GM12878 (cell line): ENCODE results near the gene SHH. TPM values are rescaled to one million over a fixed set of nuclear protein-coding genes. Genes with fewer than 3 reads are reported as not detected.

ENCODE experiments used
- ATAC-seq: fragments of 200-7000 bp; cut with Tn5 transposase; 3 replicates; pipeline ENCODE4 v1.9.1; 2020; ENCODE audit warnings: mild to moderate bottlenecking, moderate library complexity
- BruUV-seq: library from RNA; stranded (reverse); fragments of 400-500 nt; replicated peaks from 2 replicates; lab custom pipeline; 2021; lab: Mats Ljungman, UMichigan
- CTCF ChIA-PET: fragments of 300-600 bp; sonication (Branson Sonifier 250); formaldehyde crosslinking; extraction: SDS; loops from one replicate; lab custom pipeline; 2021; ENCODE audit warnings: inconsistent platforms; lab: Yijun Ruan, JAX
- POLR2A ChIA-PET: fragments of 350-600 bp; formaldehyde crosslinking; extraction: SDS; loops from one replicate; lab custom pipeline; 2021; ENCODE audit warnings: inconsistent platforms; lab: Charles Lee
- RAD21 ChIA-PET: fragments of 300-600 bp; sonication (Branson Sonifier 250); formaldehyde crosslinking; loops from one replicate; lab custom pipeline; 2023; ENCODE audit warnings: antibody characterized with exemption; ENCODE audit not compliant: unreplicated experiment; lab: Charles Lee
- SMC1A ChIA-PET: fragments of 300-600 bp; sonication (Branson Sonifier 250); formaldehyde crosslinking; loops from one replicate; lab custom pipeline; 2023; ENCODE audit not compliant: unreplicated experiment, uncharacterized antibody; lab: Charles Lee
- DNase-seq: peaks from one replicate; pipeline ENCODE4 v3.0.0-alpha.2; 2011; ENCODE audit warnings: low read depth, low spot score
- FAIRE-seq: peaks from 3 replicates; lab custom pipeline; 2011; peaks lifted over from hg19 to GRCh38; lab: Jason Lieb, UNC
- H2AFZ ChIP-seq: 2 replicates; pipeline ENCODE4 v1.6.0; 2011; ENCODE audit warnings: low read depth, low read length, control low read depth; ENCODE audit not compliant: control insufficient read depth
- H3K27ac ChIP-seq: 2 replicates; pipeline ENCODE4 v1.5.1; 2011; ENCODE audit warnings: control low read depth; ENCODE audit not compliant: control insufficient read depth, insufficient read depth
- H3K27me3 ChIP-seq, 2 experiments: replicated peaks in 1 of 2; 2 replicates each; pipeline versions ENCODE4 v1.6.0 to v1.6.1; 2011; ENCODE audit warnings: low read length in 1 of 2; ENCODE audit not compliant: control insufficient read depth in 2 of 2, insufficient read depth in 2 of 2
- H3K36me3 ChIP-seq, 2 experiments: 2 replicates each; pipeline ENCODE4 v1.5.1; 2011; ENCODE audit warnings: low read length in 1 of 2; ENCODE audit not compliant: control insufficient read depth in 2 of 2, insufficient read depth in 2 of 2
- H3K4me1 ChIP-seq: 2 replicates; pipeline ENCODE4 v1.6.1; 2011; ENCODE audit warnings: mild to moderate bottlenecking, low read length, moderate library complexity, mixed read lengths; ENCODE audit not compliant: control insufficient read depth, insufficient read depth
- H3K4me2 ChIP-seq: 2 replicates; pipeline ENCODE4 v1.6.0; 2011; ENCODE audit warnings: control low read depth; ENCODE audit not compliant: control insufficient read depth, insufficient read depth
- H3K4me3 ChIP-seq: fragments of 200-600 bp; sonication (generic); 2 replicates; pipeline ENCODE4 v1.5.1; 2016
- H3K79me2 ChIP-seq: 2 replicates; pipeline ENCODE4 v1.6.0; 2011; ENCODE audit warnings: low read length; ENCODE audit not compliant: control insufficient read depth, insufficient read depth
- H3K9ac ChIP-seq: 2 replicates; pipeline ENCODE4 v1.8.0; 2011; ENCODE audit warnings: low read length, control low read depth, mixed read lengths; ENCODE audit not compliant: control insufficient read depth, insufficient read depth
- H3K9me3 ChIP-seq: replicated peaks from 3 replicates; pipeline ENCODE4 v1.5.1; 2011; ENCODE audit warnings: mild to moderate bottlenecking, low read length; ENCODE audit not compliant: control insufficient read depth, insufficient read depth
- H4K20me1 ChIP-seq: 2 replicates; pipeline ENCODE4 v1.6.0; 2011; ENCODE audit not compliant: control insufficient read depth, insufficient read depth
- BACH1 ChIP-seq: fragments of 450-650 bp; IDR thresholded peaks from 2 replicates; pipeline ENCODE4 v1.6.1; 2017; ENCODE audit warnings: mild to moderate bottlenecking, borderline replicate concordance
- BRCA1 ChIP-seq: IDR thresholded peaks from 2 replicates; pipeline ENCODE4 v1.6.1; 2011; ENCODE audit warnings: low read depth, low read length, improper control_type of control experiment
- CBX5 ChIP-seq: sonication (generic); IDR thresholded peaks from 2 replicates; pipeline ENCODE4 v1.6.1; 2016; ENCODE audit warnings: low read depth, moderate library complexity, mild to moderate bottlenecking, inconsistent platforms
- CREB1 ChIP-seq: IDR thresholded peaks from 2 replicates; pipeline ENCODE4 v1.6.1; 2012; ENCODE audit warnings: low read depth, mild to moderate bottlenecking, inconsistent platforms
- DPF2 ChIP-seq: fragments of 450-650 bp; IDR thresholded peaks from 2 replicates; pipeline ENCODE4 v1.6.1; 2017; ENCODE audit warnings: mild to moderate bottlenecking
- FOXK2 ChIP-seq: fragments of 450-650 bp; IDR thresholded peaks from 2 replicates; pipeline ENCODE4 v1.6.1; 2017; ENCODE audit warnings: mild to moderate bottlenecking, moderate library complexity
- FOXM1 ChIP-seq: IDR thresholded peaks from 2 replicates; pipeline ENCODE4 v1.6.1; 2012; ENCODE audit warnings: low read depth, mild to moderate bottlenecking, inconsistent platforms, low read length, moderate library complexity
- LARP7 ChIP-seq: fragments of 450-650 bp; IDR thresholded peaks from 2 replicates; pipeline ENCODE4 v1.6.1; 2017; ENCODE audit warnings: mild to moderate bottlenecking
- MEF2A ChIP-seq: IDR thresholded peaks from 2 replicates; pipeline ENCODE4 v1.6.1; 2011; ENCODE audit warnings: low read depth, mild to moderate bottlenecking, low read length, moderate library complexity; ENCODE audit not compliant: insufficient read depth
- MYC ChIP-seq: IDR thresholded peaks from 2 replicates; pipeline ENCODE4 v1.6.1; 2011; ENCODE audit warnings: mild to moderate bottlenecking, low read length, moderate library complexity, inconsistent platforms; ENCODE audit not compliant: insufficient read depth, insufficient replicate concordance, insufficient read length, severe bottlenecking
- RAD21 ChIP-seq: IDR thresholded peaks from 2 replicates; pipeline ENCODE4 v1.6.1; 2011; ENCODE audit warnings: mild to moderate bottlenecking, low read depth, low read length, moderate library complexity; ENCODE audit not compliant: insufficient read depth
- RBBP5 ChIP-seq: fragments of 200-600 bp; sonication (generic); conservative IDR thresholded peaks from 2 replicates; pipeline ENCODE4 v1.6.1; 2016
- SREBF2 ChIP-seq: IDR thresholded peaks from 2 replicates; pipeline ENCODE4 v1.6.1; 2012; ENCODE audit warnings: mild to moderate bottlenecking, low read length
- TBL1XR1 ChIP-seq: IDR thresholded peaks from 2 replicates; pipeline ENCODE4 v1.6.1; 2012; ENCODE audit warnings: low read depth, low read length, improper control_type of control experiment
- TCF3 ChIP-seq: IDR thresholded peaks from 2 replicates; pipeline ENCODE4 v1.6.1; 2012; ENCODE audit warnings: low read depth, mild to moderate bottlenecking, low read length, borderline replicate concordance; ENCODE audit not compliant: insufficient read depth
- TCF7 ChIP-seq: IDR thresholded peaks from 2 replicates; pipeline ENCODE4 v1.6.1; 2014; ENCODE audit warnings: antibody characterized with exemption, borderline replicate concordance
- ZNF207 ChIP-seq: fragments of 450-650 bp; IDR thresholded peaks from 2 replicates; pipeline ENCODE4 v1.6.1; 2014; ENCODE audit warnings: antibody characterized with exemption, mild to moderate bottlenecking, borderline replicate concordance
- WGBS: methylation state at CpG from one replicate; pipeline ENCODE4 v1.1.6; 2016; ENCODE audit warnings: low lambda C conversion rate; ENCODE audit not compliant: insufficient replicate concordance, insufficient coverage; ENCODE audit errors: missing lambda C conversion rate; 5-methylcytosine and 5-hydroxymethylcytosine counted together
- in situ Hi-C: fragments of 300-500 bp; cut with MboI; formaldehyde crosslinking; loops from 9 replicates; pipeline ENCODE4 v1.14.3; 2018; ENCODE audit warnings: mixed read lengths
- intact Hi-C: fragments of 100-400 bp; cut with micrococcal nuclease; formaldehyde crosslinking; loops from one replicate; pipeline ENCODE4 v1.14.2; 2022; ENCODE audit not compliant: unreplicated experiment
- polyA plus RNA-seq, 11 experiments: library from polyadenylated mRNA; depleted of rRNA in 4 of 11; unstranded in 6 of 11; stranded (reverse) in 5 of 11; fragments of >200 nt; fragmentation: Nextera tagmentation in 4 of 11; fragmentation: Illumina TruSeq in 1 of 11; extraction: Ambion mirVana in 4 of 11; extraction: Trizol in 1 of 11; gene quantifications; 1 replicate in 1 of 11; 2 replicates in 10 of 11; pipeline versions ENCODE4 v1.2.1 to v1.2.3, GENCODE V29; 2011 to 2016; ENCODE audit warnings: inconsistent platforms in 2 of 11, missing spikeins in 2 of 11, low read depth in 1 of 11
- total RNA-seq, 4 experiments: library from RNA; depleted of rRNA in 3 of 4; stranded (reverse); fragments of >200 nt in 3 of 4; fragmentation: Illumina TruSeq in 1 of 4; extraction: Trizol in 1 of 4; gene quantifications; 2 replicates each; pipeline versions ENCODE4 v1.2.1 to v1.2.3, GENCODE V29; 2013 to 2021
- TF ChIP-seq, protein P1 (sequence below): IDR thresholded peaks from 2 replicates; pipeline ENCODE4 v1.6.1; 2011; ENCODE audit warnings: low read depth, low read length, improper control_type of control experiment, borderline replicate concordance

The SHH gene
- total and polyA plus RNA-seq, 10 of the 15 experiments (the other 5 are each of a cell fraction or from before 2014, with no cell fraction given) = not detected

- in situ Hi-C loops (loop anchor here (25.0 kb wide), 1 partner anchor 1442 kb away; no protein-coding TSS in a partner anchor), intact Hi-C loops (no loop called here)
- Histone ChIP-seq H2AFZ (no peak overlapping the region), H3K4me1 (no peaks in the 10 kb centered on the region), H3K27me3 (peaks cover 2% of the 10 kb centered on the region in 2 experiments; a peak in 2 of 4 replicates), H3K4me2 (no peak overlapping the region)
- ChIA-PET CTCF (no interaction called here), RAD21 (no interaction called here)
- WGBS = 32% methylated on average over 18 of the region's 18 CpGs
- TF ChIP-seq TCF3 (no peak), CBX5 (no peak), RBBP5 (no peak), TBL1XR1 (no peak), CREB1 (no peak), FOXM1 (no peak), MEF2A (no peak), BRCA1 (no peak), ZNF207 (no peak), FOXK2 (no peak), BACH1 (no peak), RAD21 (no peak), DPF2 (no peak), SREBF2 (no peak), LARP7 (no peak), MYC (no peak), TCF7 (no peak)
- TF ChIP-seq, protein P1, sequence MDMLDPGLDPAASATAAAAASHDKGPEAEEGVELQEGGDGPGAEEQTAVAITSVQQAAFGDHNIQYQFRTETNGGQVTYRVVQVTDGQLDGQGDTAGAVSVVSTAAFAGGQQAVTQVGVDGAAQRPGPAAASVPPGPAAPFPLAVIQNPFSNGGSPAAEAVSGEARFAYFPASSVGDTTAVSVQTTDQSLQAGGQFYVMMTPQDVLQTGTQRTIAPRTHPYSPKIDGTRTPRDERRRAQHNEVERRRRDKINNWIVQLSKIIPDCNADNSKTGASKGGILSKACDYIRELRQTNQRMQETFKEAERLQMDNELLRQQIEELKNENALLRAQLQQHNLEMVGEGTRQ = no peak
- TF ChIP-seq, all 136 proteins: peak for 0
- DNase-seq = no peak
- FAIRE-seq = no peak
- SMC1A ChIA-PET = no interaction called here
- Histone ChIP-seq H3K4me3 (no peak overlapping the region), H4K20me1 (no peaks in the 10 kb centered on the region), H3K79me2 (no peaks in the 10 kb centered on the region), H3K9ac (no peak overlapping the region), H3K27ac (no peak overlapping the region), H3K36me3 (no peaks in the 10 kb centered on the region), H3K9me3 (no peaks in the 10 kb centered on the region; the same call in 2 of the 3 replicates)
- no TSS peak for BruUV-seq
- no peak for ATAC-seq
- POLR2A ChIA-PET = no interaction called here
Observed at GRCh38 chr7:155820246-155820645, 8.0 kb upstream of the SHH start.
